Endothelial cell of umbilical vein (primary cell): ENCODE results near the gene DPY30. TPM values are rescaled to one million over a fixed set of nuclear protein-coding genes. Genes with fewer than 3 reads are reported as not detected.

ENCODE experiments used
- BruUV-seq: library from RNA; stranded (reverse); fragments of 400-500 nt; replicated peaks from 2 replicates; lab custom pipeline; 2021; lab: Mats Ljungman, UMichigan
- CTCF ChIA-PET: fragments of 300-600, 350-600 bp; sonication (Branson Sonifier 250); formaldehyde crosslinking; loops from one replicate; lab custom pipeline; 2021; ENCODE audit warnings: antibody characterized with exemption, inconsistent platforms; lab: Charles Lee
- POLR2A ChIA-PET: fragments of 300-600, 350-600 bp; sonication (Branson Sonifier 250); formaldehyde crosslinking; loops from one replicate; lab custom pipeline; 2021; ENCODE audit warnings: antibody characterized with exemption, inconsistent platforms; lab: Charles Lee
- DNase-seq: peaks from one replicate; pipeline ENCODE4 v3.0.0-alpha.2; 2011; ENCODE audit warnings: low read depth, low spot score
- FAIRE-seq: peaks from 2 replicates; lab custom pipeline; 2011; peaks lifted over from hg19 to GRCh38; lab: Jason Lieb, UNC
- H2AFZ ChIP-seq: 2 replicates; pipeline ENCODE4 v1.6.0; 2012; ENCODE audit warnings: low read depth, low read length, control low read depth, inconsistent platforms
- H3K27ac ChIP-seq: 2 replicates; pipeline ENCODE4 v1.5.1; 2011; ENCODE audit warnings: low read depth, mild to moderate bottlenecking, control low read depth, low read length, moderate library complexity; ENCODE audit not compliant: insufficient read depth
- H3K27me3 ChIP-seq, 2 experiments: 2 replicates each; pipeline versions ENCODE4 v1.6.0 to v1.6.1; 2011; ENCODE audit warnings: low read length in 2 of 2, mixed read lengths in 1 of 2; ENCODE audit not compliant: control insufficient read depth in 2 of 2, insufficient read depth in 2 of 2
- H3K36me3 ChIP-seq, 2 experiments: 2 replicates in 1 of 2; 3 replicates in 1 of 2; pipeline ENCODE4 v1.5.1; 2011; ENCODE audit warnings: low read length in 2 of 2, mild to moderate bottlenecking in 1 of 2, moderate library complexity in 1 of 2; ENCODE audit not compliant: control insufficient read depth in 2 of 2, insufficient read depth in 2 of 2; ENCODE audit errors: extremely low read depth in 1 of 2
- H3K4me1 ChIP-seq: 3 replicates; pipeline ENCODE4 v1.5.1; 2011; ENCODE audit warnings: mild to moderate bottlenecking, low read length; ENCODE audit not compliant: control insufficient read depth, insufficient read depth; ENCODE audit errors: extremely low read depth
- H3K4me2 ChIP-seq: 2 replicates; pipeline ENCODE4 v1.6.1; 2011; ENCODE audit warnings: low read length, control low read depth, mixed read lengths; ENCODE audit not compliant: insufficient read depth
- H3K4me3 ChIP-seq, 3 experiments: fragments of 200-600 bp in 1 of 3; sonication (generic), shearing (Covaris generic) in 1 of 3; replicated peaks in 1 of 3; 2 replicates each; pipeline ENCODE4 v1.5.1; 2011 to 2016; ENCODE audit warnings: control low read depth in 3 of 3, low read length in 3 of 3, mild to moderate bottlenecking in 2 of 3, inconsistent platforms in 1 of 3, low read depth in 1 of 3, moderate library complexity in 1 of 3; ENCODE audit not compliant: insufficient read depth in 1 of 3
- H3K79me2 ChIP-seq: 2 replicates; pipeline ENCODE4 v1.6.0; 2012; ENCODE audit warnings: low read length, inconsistent platforms; ENCODE audit not compliant: control insufficient read depth, insufficient read depth
- H3K9ac ChIP-seq: replicated peaks from 2 replicates; pipeline ENCODE3; 2011; ENCODE audit warnings: low read length, control low read depth; ENCODE audit not compliant: insufficient read depth; ENCODE audit errors: extremely low read depth
- H3K9me1 ChIP-seq: replicated peaks from 3 replicates; pipeline ENCODE4 v1.6.0; 2011; ENCODE audit warnings: mild to moderate bottlenecking, low read length; ENCODE audit not compliant: control insufficient read depth, insufficient read depth; ENCODE audit errors: extremely low read depth
- H3K9me3 ChIP-seq: replicated peaks from 2 replicates; pipeline ENCODE4 v1.5.1; 2012; ENCODE audit warnings: low read length, inconsistent platforms; ENCODE audit not compliant: control insufficient read depth, insufficient read depth
- H4K20me1 ChIP-seq: replicated peaks from 2 replicates; pipeline ENCODE3; 2011; ENCODE audit warnings: mild to moderate bottlenecking, low read length; ENCODE audit not compliant: control insufficient read depth, insufficient read depth; ENCODE audit errors: extremely low read depth
- JUN ChIP-seq: IDR thresholded peaks from 2 replicates; pipeline ENCODE4 v1.6.1; 2011; ENCODE audit warnings: borderline replicate concordance, low read depth; ENCODE audit not compliant: insufficient read length, insufficient read depth
- POLR2AphosphoS5 ChIP-seq: IDR thresholded peaks from 2 replicates; pipeline ENCODE4 v1.6.1; 2012; ENCODE audit warnings: low read depth, mild to moderate bottlenecking, control low read depth, low read length, moderate library complexity; ENCODE audit not compliant: insufficient read depth
- dilution Hi-C: fragments of 300-500 bp; cut with MboI; formaldehyde crosslinking; loops from one replicate; pipeline ENCODE4 v1.15.0; 2019; ENCODE audit warnings: low sequenced_read_pairs; ENCODE audit not compliant: extremely low pct_ligation_motif_present
- intact Hi-C: fragments of 100-400 bp; cut with micrococcal nuclease; formaldehyde crosslinking; loops from one replicate; pipeline ENCODE4 v1.10.0; 2022
- polyA plus RNA-seq, 4 experiments: library from polyadenylated mRNA; depleted of rRNA in 3 of 4; stranded (reverse) in 3 of 4; unstranded in 1 of 4; fragments of >200 nt; gene quantifications; 2 replicates each; pipeline versions ENCODE4 v1.2.1 to v1.2.3, GENCODE V29; 2011 to 2012; ENCODE audit warnings: missing spikeins in 1 of 4
- total RNA-seq: library from RNA; stranded (reverse); gene quantifications from 2 replicates; pipeline ENCODE4 v1.2.3, GENCODE V29; 2021
- TF ChIP-seq, protein P1 (sequence below): IDR thresholded peaks from 2 replicates; pipeline ENCODE4 v1.6.1; 2011; ENCODE audit not compliant: insufficient read depth, insufficient read length

The DPY30 gene
- total and polyA plus RNA-seq, 2 donors (not counting 3 experiments of a cell fraction or from before 2014, with no cell fraction given): 78.4 to 83.4 TPM

DNA sequence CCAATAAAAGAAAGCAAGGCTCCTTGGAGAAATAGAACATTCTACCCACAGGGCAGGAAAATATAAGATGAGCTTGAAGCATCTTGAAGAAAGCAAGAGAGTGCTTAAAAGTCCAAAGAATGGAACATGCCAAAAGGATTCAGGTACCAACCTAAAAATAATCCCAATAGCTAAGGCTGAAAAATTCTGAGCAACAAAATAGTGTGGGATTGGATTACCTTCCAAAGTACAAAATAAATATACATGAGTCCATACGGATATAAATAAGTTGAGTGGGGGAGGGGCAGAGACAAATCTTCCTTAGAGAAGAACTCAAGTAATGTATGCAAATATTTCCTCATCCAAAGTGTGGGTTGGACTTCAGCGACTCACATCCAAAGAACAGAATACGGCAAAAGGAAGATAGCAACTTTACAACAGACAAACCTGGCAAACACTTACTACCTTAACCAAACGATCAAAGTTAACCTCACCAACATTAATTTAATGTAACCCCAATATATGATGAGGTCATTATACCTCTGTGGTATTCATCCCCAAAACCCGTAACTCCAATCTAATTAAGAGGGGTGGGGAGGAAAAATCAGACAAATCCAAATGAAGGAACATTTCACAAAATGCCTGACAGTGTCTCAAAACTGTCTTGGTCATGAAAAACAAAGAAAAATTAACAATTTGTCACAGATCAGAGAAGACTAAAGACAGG, 55.7 kb downstream of the DPY30 start:
- BruUV-seq: no TSS peak
- Histone ChIP-seq H3K9me3 (no peaks in the 10 kb centered on the region), H3K9me1 (no peaks in the 10 kb centered on the region), H4K20me1 (peaks cover 12% of the 10 kb centered on the region), H3K4me3 (no peak overlapping the region), H3K4me2 (no peak overlapping the region), H3K9ac (no peak overlapping the region), H3K4me1 (peaks cover 13% of the 10 kb centered on the region), H3K79me2 (peaks cover 86% of the 10 kb centered on the region), H3K27me3 (no peaks in the 10 kb centered on the region), H2AFZ (no peak overlapping the region), H3K27ac (no peak overlapping the region), H3K36me3 (peaks cover 0 to 2% of the 10 kb centered on the region in 2 experiments)
- ChIA-PET CTCF (no interaction called here), POLR2A (no interaction called here)
- DNase-seq (no peak), FAIRE-seq (no peak)
- TF ChIP-seq, protein P1, sequence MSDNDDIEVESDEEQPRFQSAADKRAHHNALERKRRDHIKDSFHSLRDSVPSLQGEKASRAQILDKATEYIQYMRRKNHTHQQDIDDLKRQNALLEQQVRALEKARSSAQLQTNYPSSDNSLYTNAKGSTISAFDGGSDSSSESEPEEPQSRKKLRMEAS: no peak
- no peak for TF ChIP-seq JUN
- intact Hi-C loops (no loop called here), dilution Hi-C loops (no loop called here)

DNA sequence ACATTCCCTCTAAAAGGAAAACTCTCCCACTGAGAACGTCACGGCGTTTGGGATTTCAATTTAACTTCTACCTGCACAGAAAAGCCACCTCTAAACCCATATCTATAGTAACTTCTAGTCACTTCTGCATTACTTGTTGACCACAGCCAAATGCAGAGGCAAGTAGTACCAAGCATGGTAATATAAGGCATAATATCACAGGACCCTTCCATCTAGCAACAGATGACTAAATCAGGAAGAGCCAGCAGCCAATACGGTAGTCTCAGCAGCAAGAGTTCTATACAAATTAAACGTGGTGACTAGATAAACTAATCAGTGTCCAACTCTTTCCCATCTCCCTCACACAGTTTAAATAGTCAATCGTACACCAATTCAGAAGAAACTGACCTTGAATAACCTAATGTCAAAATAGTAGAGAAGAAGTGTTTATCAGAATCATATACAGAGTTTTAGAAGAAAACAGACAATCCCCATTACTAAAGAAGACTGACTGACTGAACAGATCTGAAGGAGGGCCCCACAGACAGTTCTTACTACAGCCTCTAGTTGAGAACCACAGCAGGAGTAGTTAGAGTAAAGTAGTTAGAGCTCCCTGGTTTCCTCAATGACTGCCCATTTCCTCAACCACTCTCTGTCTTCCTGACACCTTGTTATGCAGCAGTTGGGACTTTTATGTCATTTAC, 58.8 kb downstream of the DPY30 start:
- ChIA-PET CTCF (interaction anchor here (0.8 to 1.3 kb wide), 3 partner anchors 9 to 61 kb away, joined by 3 read pairs; no protein-coding TSS in a partner anchor), POLR2A (no interaction called here)
- DNase-seq (peak; percentile 65), FAIRE-seq (no peak)
- intact Hi-C loops (no loop called here), dilution Hi-C loops (no loop called here)
- peaks cover 86% of the 10 kb centered on the region for H3K79me2 ChIP-seq
- peaks cover 11% of the 10 kb centered on the region for H3K4me1 ChIP-seq
- no peaks in the 10 kb centered on the region for H3K9me1 ChIP-seq
- no peaks in the 10 kb centered on the region for H3K27me3 ChIP-seq
- H3K27ac ChIP-seq: no peak overlapping the region
- no TSS peak for BruUV-seq
- no peak overlapping the region for H2AFZ ChIP-seq
- no peak overlapping the region for H3K4me2 ChIP-seq
- H3K4me3 ChIP-seq: no peak overlapping the region
- peaks cover 0 to 2% of the 10 kb centered on the region in 2 experiments for H3K36me3 ChIP-seq
- no peak for TF ChIP-seq POLR2AphosphoS5
- H4K20me1 ChIP-seq: peaks cover 12% of the 10 kb centered on the region
- H3K9ac ChIP-seq: no peak overlapping the region
- H3K9me3 ChIP-seq: no peaks in the 10 kb centered on the region
